ENCODE data around the gene CCDC157.

The CCDC157 gene

GRCh38 chr22:30357650-30358215 is 926 bp downstream of the CCDC157 start:
- DNase-seq, result no peak

DNA sequence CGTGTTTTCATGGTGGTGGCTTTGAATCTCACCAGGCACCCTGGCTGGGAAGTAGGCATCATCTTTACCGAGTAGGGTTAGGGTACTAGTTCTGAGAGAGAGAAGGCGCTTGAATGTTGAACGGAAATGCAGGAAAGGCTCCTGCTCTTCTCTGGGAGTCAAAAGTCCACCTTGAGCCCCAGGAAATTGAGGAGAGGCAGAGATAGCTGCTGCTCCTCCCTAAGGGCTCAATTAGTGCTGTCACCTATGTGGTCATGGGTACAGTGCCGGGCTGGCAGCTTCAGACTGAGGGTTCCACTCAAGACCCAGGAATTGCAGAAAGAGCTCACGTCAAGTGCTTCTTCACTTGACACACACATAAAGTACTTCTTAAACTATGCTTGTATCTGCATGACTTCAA is 1.7 kb downstream of the CCDC157 start:
- no peak for DNase-seq

DNA sequence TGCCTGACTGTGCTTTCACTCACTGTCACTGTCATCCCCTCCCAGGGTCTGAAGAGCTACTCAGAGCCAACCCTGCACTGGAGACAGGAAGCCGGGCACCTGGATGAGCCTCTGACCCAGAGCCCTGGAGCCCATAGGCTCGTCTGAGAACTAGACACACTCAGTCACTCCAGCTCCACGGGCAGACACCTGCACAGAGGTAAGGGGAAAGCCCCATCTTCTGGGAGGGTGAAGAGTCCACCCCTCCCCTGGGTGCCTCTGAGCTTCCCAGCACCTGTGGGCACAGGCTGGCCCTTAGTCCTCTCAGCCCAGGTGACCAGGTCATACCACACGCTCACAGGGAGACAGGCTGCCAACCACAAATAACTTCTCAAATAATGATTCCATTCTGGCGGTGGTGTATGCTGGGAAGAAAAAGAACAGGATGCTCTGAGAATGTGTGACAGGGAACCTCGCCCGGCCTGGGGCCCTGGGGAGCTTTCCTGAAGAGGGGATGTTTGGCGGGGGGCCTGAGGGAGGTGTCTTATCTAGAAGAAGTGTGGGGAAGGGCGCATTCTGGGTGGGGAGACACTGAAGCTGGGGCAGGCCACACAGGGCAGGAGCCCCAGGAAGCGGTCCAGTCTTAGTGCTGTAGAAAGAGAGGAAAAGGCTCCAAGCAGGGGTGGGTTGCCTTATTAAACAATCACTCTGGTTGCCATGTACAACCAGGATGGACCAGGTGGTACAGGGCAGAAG is 5.3 kb downstream of the CCDC157 start:
- no peak for DNase-seq

GRCh38 chr22:30362651-30363281 is 6.0 kb downstream of the CCDC157 start:
- DNase-seq, result no peak

DNA sequence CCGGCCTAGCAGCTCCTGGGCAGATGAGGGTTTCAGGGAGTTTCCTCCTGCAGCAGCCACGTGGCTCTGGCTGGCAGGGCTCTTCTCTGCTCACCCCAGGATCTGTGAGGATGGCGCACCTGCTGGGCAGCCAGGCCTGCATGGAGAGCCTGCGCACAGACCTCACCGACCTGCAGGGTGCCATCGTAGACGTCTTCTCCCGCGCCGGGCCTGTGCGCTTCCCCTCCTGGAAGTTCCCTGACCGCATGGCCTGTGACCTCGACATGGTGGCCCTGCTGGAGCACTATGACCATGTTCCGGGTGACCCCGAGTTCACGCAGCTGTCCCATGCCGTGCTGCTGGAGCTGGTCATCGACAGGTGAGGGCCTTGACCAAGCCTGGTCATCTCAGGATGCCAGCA is 9.1 kb downstream of the CCDC157 start:
- DNase-seq, result no peak

- DNase-seq, result no peak
Observed at GRCh38 chr22:30368420-30368819, 11.6 kb downstream of the CCDC157 start.

- no peak for DNase-seq
Observed at GRCh38 chr22:30370641-30371230, 13.9 kb downstream of the CCDC157 start.

DNA sequence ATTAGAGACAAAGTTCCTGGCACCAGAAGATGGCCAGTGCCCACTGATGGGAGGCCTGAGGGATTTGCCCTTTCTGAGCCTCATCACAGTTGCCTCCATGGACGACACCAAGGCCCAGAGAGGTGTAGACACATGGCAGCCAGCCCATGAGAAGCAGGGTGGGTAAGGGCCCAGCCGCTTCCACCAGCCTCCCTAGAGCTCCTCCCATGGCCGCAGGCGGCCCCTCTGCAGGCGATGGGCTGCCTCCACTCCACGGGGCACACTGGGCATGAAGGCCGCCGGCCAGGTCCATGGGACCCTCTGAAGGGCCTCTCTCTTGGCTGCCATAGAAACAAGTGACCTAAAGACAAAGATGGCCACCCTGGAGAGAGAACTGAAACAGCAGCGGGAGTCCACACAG is 14.5 kb downstream of the CCDC157 start:
- DNase-seq, result no peak

DNA sequence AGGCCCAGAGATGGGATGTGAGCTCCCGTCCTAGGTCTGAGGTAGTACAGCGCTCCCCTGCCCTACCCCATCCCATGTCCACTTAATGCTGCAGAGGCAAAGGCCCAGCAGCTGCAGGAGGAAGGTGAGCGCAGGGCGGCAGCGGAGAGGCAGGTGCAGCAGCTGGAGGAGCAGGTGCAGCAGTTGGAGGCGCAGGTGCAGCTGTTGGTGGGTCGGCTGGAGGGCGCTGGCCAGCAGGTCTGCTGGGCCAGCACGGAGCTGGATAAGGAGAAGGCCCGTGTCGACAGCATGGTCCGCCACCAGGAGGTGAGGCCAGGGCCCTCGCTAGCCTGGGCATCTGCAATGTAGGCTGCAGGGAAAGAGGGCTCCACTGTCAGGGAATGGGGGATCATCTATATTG is 15.2 kb downstream of the CCDC157 start:
- DNase-seq, result no peak

DNA sequence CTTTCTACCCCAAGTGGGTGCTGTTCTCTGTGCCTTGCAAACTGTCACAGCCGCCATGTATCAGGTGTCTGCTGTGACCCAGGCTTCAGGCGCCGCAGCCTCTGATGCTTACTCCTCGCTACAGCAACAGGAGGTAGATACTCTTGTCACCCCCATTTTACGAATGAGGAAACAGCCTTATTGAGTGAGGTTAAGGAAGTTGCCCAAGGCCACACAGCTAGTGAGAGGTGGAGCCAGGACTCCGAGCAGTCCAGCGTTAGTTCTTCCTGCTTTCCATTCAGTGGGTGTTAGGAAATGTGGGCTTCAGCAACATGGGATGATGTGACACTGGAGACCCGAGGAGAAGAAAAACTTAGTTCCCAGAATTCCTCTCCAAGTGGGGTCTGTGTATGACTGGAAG is 16.1 kb downstream of the CCDC157 start:
- peak; percentile 63 to 82 (median 79) for DNase-seq

DNA sequence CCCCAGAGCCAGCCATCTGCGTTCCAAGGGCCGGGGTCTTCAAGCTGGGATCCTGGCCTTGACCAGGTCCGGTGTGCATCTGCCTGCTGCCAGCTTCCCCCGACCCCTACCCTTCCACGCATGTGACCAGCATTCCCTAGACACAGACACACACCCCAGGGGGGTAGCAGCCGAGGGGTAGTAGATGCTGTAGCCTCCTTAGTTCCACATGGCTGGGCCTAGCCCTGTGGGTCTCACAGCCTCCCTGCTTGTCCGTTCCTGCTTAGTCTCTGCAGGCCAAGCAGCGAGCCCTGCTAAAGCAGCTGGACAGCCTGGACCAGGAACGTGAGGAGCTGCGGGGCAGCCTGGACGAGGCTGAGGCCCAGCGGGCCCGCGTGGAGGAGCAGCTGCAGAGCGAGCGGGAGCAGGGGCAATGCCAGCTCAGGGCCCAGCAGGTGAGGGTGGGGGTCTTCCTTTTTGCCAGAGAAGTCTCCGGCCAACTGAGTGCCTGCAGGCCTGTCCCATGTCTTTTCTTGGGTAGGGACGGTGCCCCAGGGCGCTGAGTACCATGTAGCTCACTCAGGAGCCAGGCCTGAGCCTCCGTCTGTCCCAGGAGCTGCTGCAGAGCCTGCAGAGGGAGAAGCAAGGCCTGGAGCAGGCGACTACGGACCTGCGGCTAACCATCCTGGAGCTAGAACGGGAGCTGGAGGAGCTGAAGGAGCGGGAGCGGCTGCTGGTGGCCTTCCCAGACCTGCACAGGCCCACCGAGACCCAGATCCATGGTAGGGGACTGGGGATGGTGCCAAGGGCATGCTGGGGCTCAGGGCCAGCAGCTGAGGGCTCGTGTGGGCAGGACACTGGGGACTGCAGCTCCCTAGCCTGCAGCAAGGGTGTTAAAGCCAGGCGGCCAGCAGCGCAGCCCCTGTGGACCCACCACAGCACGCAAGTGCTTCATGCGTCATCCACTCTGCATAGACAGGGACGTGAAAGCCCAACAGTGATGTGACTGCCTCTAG is 16.8 kb downstream of the CCDC157 start:
- no peak for DNase-seq

- no peak for DNase-seq
Observed at GRCh38 chr22:30375312-30375849, 18.6 kb downstream of the CCDC157 start.

DNA sequence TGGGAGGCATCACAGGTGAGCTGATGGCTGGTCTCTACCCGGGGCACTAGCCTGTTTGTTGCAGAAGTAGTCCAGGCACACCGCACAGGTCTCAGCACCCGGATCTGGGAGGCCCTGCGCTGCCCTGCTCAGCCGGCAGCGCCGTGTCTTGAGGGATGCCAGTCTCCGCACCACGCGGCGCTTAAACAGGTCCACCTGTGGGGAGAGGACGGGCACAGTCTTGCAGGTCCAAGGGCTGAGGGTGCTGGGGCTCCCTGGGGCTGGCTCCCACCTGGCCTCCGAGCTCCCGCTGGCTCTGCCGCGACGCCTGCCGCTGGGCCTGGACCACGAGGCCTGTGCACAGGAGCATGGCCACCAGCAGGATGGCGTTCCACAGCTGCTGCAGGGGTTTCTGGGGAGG is 23.2 kb downstream of the CCDC157 start:
- no peak for DNase-seq

DNA sequence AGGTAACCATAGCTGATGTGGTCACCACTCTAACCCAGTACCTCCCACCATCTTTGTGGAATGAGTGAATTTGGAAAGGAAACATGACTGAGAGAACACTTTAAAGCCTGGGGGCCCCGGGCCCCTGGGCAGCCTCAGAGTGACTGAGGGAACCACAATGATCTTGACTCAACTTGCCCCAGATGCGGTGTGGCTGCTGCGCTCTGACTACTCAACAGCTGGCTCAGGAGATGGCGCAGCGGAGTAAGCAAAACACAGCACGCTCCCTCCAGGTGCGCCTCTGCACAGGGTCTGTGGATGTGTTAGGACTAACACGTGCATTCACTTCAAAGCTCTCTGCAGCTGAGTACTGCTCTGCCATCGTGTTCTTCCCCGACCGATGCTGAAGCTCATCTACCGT is 24.5 kb downstream of the CCDC157 start:
- DNase-seq, result no peak

GRCh38 chr22:30382340-30382739 is 25.5 kb downstream of the CCDC157 start:
- no peak for DNase-seq

DNA sequence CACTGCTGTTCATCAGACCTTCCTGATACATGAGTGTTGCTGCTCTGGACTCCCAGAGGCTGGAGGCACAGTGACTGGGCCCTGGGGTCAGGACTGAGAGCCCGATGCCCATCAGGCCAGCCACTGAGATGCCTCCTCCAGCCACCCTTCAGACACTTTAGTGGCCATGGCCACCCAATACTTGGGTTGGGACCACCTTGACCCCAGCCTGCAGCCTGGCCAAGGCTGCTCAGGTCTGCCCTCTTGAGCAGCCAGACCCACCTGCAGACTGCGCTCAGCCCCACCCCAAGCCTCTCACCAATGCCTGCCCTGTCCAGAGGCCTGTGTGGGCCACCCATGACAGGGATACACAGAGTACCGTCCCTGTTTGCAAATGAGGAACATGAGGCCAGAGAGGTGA is 26.3 kb downstream of the CCDC157 start:
- DNase-seq, result no peak

GRCh38 chr22:30385942-30386341 is 29.1 kb downstream of the CCDC157 start:
- DNase-seq, result no peak

DNA sequence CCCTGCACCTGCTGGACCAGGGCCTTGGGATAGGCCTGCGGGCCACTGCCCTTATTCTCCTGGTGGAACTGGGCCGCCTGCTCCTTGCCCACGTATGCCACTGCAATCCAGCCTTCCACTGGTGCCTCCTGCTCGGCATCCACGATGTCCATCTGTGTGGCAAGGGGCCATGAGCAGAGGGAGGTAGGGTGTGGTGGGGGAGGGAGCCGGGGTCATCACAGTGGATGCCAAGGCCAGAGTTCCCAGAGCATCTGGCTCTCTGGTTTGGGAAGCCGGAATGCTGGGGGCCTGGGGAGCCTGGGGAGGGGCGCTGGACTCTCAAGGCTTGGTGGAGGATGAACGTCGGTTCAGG is 29.8 kb downstream of the CCDC157 start:
- DNase-seq, result no peak

DNA sequence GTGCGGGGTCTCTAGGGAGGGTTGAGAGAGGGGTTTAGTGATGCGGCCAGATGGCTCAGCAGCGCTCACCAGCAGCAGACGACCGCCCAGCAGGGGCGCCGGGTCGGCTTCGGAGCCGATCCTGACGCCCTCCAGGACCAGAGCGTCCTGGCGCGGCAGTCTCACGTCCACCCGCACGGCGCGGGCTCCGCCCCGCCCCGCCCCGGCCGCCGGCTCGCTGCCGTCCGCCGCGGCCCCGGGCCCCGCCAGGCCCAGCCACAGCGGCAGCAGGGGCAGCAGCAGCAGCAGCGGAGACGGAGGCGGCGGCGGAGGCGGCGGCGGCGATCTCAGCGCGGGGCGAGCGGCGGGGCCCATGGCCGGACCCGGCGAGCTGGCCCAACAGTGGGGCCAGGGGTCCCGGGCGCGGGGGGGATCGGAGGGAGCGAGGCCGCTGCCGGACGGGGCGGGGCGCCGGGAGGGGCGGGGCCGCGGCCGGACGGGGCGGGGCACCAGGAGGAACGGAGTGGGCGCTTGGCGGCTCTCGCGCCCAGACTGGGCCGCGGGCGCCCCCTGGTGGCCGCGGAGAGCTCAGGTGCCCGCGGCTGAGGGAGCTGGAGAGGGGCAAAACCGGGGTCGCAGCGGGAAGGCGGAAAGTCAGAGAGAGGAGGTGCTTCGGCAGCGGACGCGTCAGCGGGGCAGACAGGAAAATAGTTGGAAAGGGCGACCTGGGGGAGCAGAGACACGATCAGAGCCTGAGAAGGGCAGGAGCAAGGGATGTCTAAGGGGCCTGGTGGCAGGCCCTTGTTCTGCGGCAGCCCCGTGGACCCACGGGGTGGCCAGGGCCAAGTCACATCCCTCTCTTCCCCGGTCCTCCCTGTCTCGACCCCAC is 30.4 kb downstream of the CCDC157 start, which contains the start of gene RNF215:
RNF215 (minus strand) TSS at position 452 of the 868 bp plus-strand sequence; CDS start at position 354, 98 bp downstream.
- peak; percentile 86 to 96 (median 94) for DNase-seq

- DNase-seq, result peak; percentile 83 to 91 (median 88)
Observed at GRCh38 chr22:30390974-30391691, 34.3 kb downstream of the CCDC157 start.

Measured in suppressor macrophage (primary cell).